C4-2B (cell line): ENCODE data around the gene TCF19.

Source experiments
- ZFX ChIP-seq: fragments of 450-650 bp; IDR thresholded peaks from 2 replicates; pipeline ENCODE4 v1.6.1; 2017
- TF ChIP-seq, protein P1 (sequence below): fragments of 450-650 bp; conservative IDR thresholded peaks from 2 replicates; pipeline ENCODE4 v1.5.1; 2017; ENCODE audit warnings: mild to moderate bottlenecking

DNA sequence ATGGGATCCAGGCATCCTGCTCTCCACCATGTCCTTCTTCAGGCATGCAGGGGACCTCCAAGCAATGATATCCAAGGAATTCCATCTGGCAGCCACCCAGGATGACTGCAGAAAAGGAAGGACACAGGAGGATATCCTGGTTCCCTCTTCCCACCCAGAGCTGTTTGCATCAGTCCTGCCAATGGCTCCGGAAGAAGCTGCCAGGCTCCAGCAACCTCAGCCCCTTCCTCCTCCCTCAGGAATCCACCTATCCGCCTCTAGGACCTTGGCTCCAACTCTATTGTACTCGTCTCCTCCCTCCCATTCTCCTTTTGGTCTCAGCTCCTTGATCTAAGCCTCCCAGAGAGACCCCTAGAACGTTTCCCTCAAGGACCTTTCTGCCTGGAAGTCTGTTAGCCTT is 18.8 kb upstream of the TCF19 start:
- TF ChIP-seq, protein P1, sequence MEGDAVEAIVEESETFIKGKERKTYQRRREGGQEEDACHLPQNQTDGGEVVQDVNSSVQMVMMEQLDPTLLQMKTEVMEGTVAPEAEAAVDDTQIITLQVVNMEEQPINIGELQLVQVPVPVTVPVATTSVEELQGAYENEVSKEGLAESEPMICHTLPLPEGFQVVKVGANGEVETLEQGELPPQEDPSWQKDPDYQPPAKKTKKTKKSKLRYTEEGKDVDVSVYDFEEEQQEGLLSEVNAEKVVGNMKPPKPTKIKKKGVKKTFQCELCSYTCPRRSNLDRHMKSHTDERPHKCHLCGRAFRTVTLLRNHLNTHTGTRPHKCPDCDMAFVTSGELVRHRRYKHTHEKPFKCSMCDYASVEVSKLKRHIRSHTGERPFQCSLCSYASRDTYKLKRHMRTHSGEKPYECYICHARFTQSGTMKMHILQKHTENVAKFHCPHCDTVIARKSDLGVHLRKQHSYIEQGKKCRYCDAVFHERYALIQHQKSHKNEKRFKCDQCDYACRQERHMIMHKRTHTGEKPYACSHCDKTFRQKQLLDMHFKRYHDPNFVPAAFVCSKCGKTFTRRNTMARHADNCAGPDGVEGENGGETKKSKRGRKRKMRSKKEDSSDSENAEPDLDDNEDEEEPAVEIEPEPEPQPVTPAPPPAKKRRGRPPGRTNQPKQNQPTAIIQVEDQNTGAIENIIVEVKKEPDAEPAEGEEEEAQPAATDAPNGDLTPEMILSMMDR = no peak
- no peak for TF ChIP-seq ZFX
